MM.1S (cell line): Measurements from ENCODE around the gene MSH5.

Experiments used
- DNase-seq: peaks from one replicate; pipeline ENCODE4 v3.0.0-alpha.2; 2015
- H2AFZ ChIP-seq: fragments of 300-600 bp; sonication (generic); 2 replicates; pipeline ENCODE4 v1.6.0; 2016; ENCODE audit warnings: antibody characterized with exemption, low read length
- H3F3A ChIP-seq: fragments of 300-600 bp; sonication (generic); 2 replicates; pipeline ENCODE4 v1.6.1; 2016; ENCODE audit warnings: mild to moderate bottlenecking, antibody characterized with exemption, low read length, moderate library complexity, mixed read lengths; ENCODE audit not compliant: insufficient read depth
- H3K27ac ChIP-seq: fragments of 300-600 bp; sonication (generic); 2 replicates; pipeline ENCODE4 v1.5.1; 2016; ENCODE audit warnings: mild to moderate bottlenecking, low read length
- H3K27me3 ChIP-seq: fragments of 300-600 bp; sonication (generic); replicated peaks from 2 replicates; pipeline ENCODE4 v1.6.0; 2016; ENCODE audit warnings: low read length; ENCODE audit not compliant: insufficient read depth
- H3K36me3 ChIP-seq: fragments of 300-600 bp; sonication (generic); replicated peaks from 2 replicates; pipeline ENCODE4 v1.6.1; 2016; ENCODE audit warnings: mild to moderate bottlenecking, low read length, mixed read lengths; ENCODE audit not compliant: insufficient read depth
- H3K4me1 ChIP-seq: fragments of 300-600 bp; sonication (generic); 2 replicates; pipeline ENCODE4 v1.6.1; 2016; ENCODE audit warnings: low read length, mixed read lengths
- H3K4me2 ChIP-seq: fragments of 300-600 bp; sonication (generic); 2 replicates; pipeline ENCODE4 v1.6.0; 2016; ENCODE audit warnings: low read depth, low read length
- H3K4me3 ChIP-seq: fragments of 300-600 bp; sonication (generic); 2 replicates; pipeline ENCODE4 v1.5.1; 2016; ENCODE audit warnings: low read length, mixed read lengths
- H3K79me2 ChIP-seq: fragments of 300-600 bp; sonication (generic); 2 replicates; pipeline ENCODE4 v1.6.1; 2016; ENCODE audit warnings: mixed run types, low read length, mixed read lengths
- H3K9ac ChIP-seq: fragments of 300-600 bp; sonication (generic); 2 replicates; pipeline ENCODE4 v1.6.1; 2016; ENCODE audit warnings: low read length, mixed read lengths
- H3K9me2 ChIP-seq: fragments of 300-600 bp; sonication (generic); replicated peaks from 2 replicates; pipeline ENCODE4 v1.6.1; 2016; ENCODE audit warnings: mild to moderate bottlenecking, low read length, mixed read lengths; ENCODE audit not compliant: insufficient read depth
- H3K9me3 ChIP-seq: fragments of 300-600 bp; sonication (generic); replicated peaks from 2 replicates; pipeline ENCODE4 v1.6.1; 2016; ENCODE audit warnings: mild to moderate bottlenecking, low read length, mixed read lengths; ENCODE audit not compliant: insufficient read depth
- H4K20me1 ChIP-seq: fragments of 300-600 bp; sonication (generic); 2 replicates; pipeline ENCODE4 v1.6.1; 2016; ENCODE audit warnings: mild to moderate bottlenecking, low read length, moderate library complexity, mixed read lengths; ENCODE audit not compliant: insufficient read depth
- CTCF ChIP-seq: fragments of 300-600 bp; sonication (generic); IDR thresholded peaks from 2 replicates; pipeline ENCODE4 v1.5.1; 2016; ENCODE audit warnings: antibody characterized with exemption, low read length, mixed read lengths
- EZH2 ChIP-seq: fragments of 300-600 bp; sonication (generic); optimal IDR thresholded peaks from 2 replicates; pipeline ENCODE3; 2017; ENCODE audit warnings: low read depth, mild to moderate bottlenecking, antibody characterized with exemption, low read length, mixed read lengths
- EZH2phosphoT487 ChIP-seq: fragments of 300-600 bp; sonication (generic); IDR thresholded peaks from 2 replicates; pipeline ENCODE4 v1.6.1; 2018; ENCODE audit warnings: antibody characterized with exemption, low read length

The MSH5 gene

DNA sequence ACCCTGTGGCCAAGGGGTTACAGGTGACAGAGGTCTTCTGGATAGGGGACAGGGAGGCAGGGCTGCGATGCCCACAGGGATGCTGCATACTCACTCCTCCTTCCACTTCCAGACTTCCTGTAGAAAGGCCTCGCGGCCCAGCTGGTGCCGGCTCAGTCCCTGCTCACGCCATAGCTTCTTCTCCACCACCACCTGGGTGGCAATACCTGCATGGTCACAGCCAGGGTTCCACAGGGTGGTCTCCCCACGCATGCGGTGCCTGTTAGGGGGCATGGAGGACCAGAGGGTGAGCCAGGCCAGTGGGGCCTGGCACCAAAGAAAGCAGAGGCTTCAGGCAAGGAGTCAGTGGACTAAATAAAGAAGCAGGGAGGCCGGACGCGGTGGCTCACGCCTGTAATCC lies 45.7 kb downstream of the MSH5 start:
- Histone ChIP-seq H3K4me3 (no peak overlapping the region), H3K9me3 (no peaks in the 10 kb centered on the region), H3K36me3 (peaks cover 21% of the 10 kb centered on the region), H3K27me3 (no peaks in the 10 kb centered on the region), H2AFZ (no peak overlapping the region), H3K9me2 (no peaks in the 10 kb centered on the region), H3K27ac (no peak overlapping the region), H3K4me1 (peaks cover 8% of the 10 kb centered on the region), H4K20me1 (no peaks in the 10 kb centered on the region), H3K4me2 (no peak overlapping the region), H3F3A (peaks cover 14% of the 10 kb centered on the region), H3K9ac (no peak overlapping the region), H3K79me2 (peaks cover 73% of the 10 kb centered on the region)
- no peak for DNase-seq
- TF ChIP-seq EZH2, result no peak
- TF ChIP-seq EZH2phosphoT487, result no peak
- TF ChIP-seq CTCF, result no peak

DNA sequence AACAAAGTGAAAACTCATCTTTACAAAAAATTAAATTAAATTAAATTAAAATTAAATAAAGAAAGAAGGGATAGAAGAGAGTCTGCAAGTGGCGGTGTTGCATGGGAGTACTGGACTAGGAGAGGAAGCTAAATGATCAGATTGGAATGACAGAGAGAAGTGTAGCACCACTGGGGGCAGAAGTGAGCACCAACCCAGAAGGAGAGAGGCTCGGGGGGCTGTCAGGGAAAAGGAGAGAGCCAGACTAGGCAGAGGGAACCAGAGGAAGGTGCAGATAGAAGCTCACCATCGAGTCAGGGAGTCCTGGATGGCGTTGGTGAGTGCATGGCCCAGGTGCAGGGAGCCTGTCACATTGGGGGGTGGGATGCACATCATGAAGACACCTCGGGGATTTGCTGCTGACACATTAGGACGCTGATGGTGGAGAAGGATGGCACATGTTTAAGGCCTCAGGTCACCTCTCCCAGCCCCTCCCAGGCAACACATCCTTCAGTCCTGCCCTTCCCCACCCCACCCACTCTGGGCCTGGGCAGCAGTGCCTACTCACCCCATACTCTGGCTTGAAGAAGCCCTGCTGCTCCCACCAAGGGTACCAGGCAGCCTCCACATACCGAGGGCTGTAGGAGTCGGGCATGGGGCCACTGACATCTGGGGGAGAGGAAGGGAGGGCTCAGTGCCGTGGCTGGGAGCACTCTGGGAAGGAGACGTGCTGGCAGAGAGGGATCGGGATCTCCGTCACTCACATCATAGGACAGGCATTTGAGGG lies 51.7 kb downstream of the MSH5 start:
- Histone ChIP-seq H3K36me3 (no peaks in the 10 kb centered on the region; the same call in 1 of the 2 replicates), H3K9me2 (no peaks in the 10 kb centered on the region), H3K27me3 (no peaks in the 10 kb centered on the region), H3K79me2 (peaks cover 72% of the 10 kb centered on the region), H2AFZ (no peak overlapping the region), H3K27ac (peak overlapping the region; percentile 26; the same call in 1 of the 2 replicates), H3K4me2 (no peak overlapping the region), H3K9me3 (no peaks in the 10 kb centered on the region), H3K4me1 (peaks cover 19% of the 10 kb centered on the region), H3F3A (peaks cover 38% of the 10 kb centered on the region), H4K20me1 (no peaks in the 10 kb centered on the region), H3K4me3 (no peak overlapping the region), H3K9ac (no peak overlapping the region)
- no peak for TF ChIP-seq EZH2phosphoT487
- no peak for TF ChIP-seq EZH2
- TF ChIP-seq CTCF, result peak; percentile 50
- DNase-seq, result no peak

GRCh38 chr6:31792090-31792374 lies 52.2 kb downstream of the MSH5 start:
- Histone ChIP-seq H3K27ac (peak overlapping the region; percentile 26; the same call in 1 of the 2 replicates), H3K79me2 (peaks cover 67% of the 10 kb centered on the region), H3K4me2 (no peak overlapping the region), H3K27me3 (no peaks in the 10 kb centered on the region), H3K9me3 (no peaks in the 10 kb centered on the region), H4K20me1 (no peaks in the 10 kb centered on the region), H3F3A (peaks cover 44% of the 10 kb centered on the region), H3K9me2 (no peaks in the 10 kb centered on the region), H3K4me1 (peaks cover 19% of the 10 kb centered on the region), H3K4me3 (no peak overlapping the region), H3K9ac (no peak overlapping the region), H3K36me3 (no peaks in the 10 kb centered on the region; the same call in 1 of the 2 replicates), H2AFZ (no peak overlapping the region)
- no peak for DNase-seq
- TF ChIP-seq CTCF (no peak), EZH2 (no peak), EZH2phosphoT487 (no peak)
